Fibroblast of the aortic adventitia (primary cell): Measurements from ENCODE around the gene CRHBP. TPM values are rescaled to one million over a fixed set of nuclear protein-coding genes. Genes with fewer than 3 reads are reported as not detected.
"Not testable (repeated sequence)": the region's sequence is repeated elsewhere in the genome, so short reads cannot be mapped to it uniquely, and the experiment has no call there.

Source experiments
- DNase-seq: peaks from one replicate; pipeline ENCODE4 v3.0.0-alpha.2; 2010; ENCODE audit warnings: low read depth
- H3K4me3 ChIP-seq: 2 replicates; pipeline ENCODE4 v1.5.1; 2011; ENCODE audit warnings: low read depth, mild to moderate bottlenecking, control low read depth, low read length, moderate library complexity
- total RNA-seq: library from RNA; depleted of rRNA; stranded (reverse); fragments of >200 nt; gene quantifications from 2 replicates; pipeline ENCODE4 v1.2.3, GENCODE V29; 2012; ENCODE audit warnings: low replicate concordance
- TF ChIP-seq, protein P1 (sequence below): IDR thresholded peaks from 2 replicates; pipeline ENCODE4 v1.5.1; 2011; ENCODE audit warnings: mild to moderate bottlenecking, low read length, control low read depth, inconsistent platforms; ENCODE audit not compliant: insufficient read depth

CRHBP gene
- total RNA-seq, 1 donor = 6.4 TPM

DNA sequence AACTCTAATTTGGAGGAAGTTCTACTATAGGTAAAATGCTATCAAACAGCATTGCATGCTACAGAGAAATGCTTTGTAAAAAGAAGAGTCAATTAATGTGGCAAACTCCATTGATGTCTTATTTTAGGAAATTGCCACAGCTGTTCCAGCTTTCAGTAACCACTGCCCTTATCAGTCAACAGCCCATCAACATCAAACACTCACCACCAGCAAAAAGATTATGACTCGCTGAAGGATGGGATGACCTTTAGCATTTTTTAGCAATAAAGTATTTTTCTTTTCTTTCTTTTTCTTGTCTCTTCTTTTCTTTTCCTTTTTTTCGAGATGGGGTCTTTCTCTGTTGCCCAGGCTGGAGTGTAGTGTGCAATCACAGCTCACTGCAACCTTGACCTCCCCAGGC lies 26.0 kb downstream of the CRHBP start:
- TF ChIP-seq, protein P1, sequence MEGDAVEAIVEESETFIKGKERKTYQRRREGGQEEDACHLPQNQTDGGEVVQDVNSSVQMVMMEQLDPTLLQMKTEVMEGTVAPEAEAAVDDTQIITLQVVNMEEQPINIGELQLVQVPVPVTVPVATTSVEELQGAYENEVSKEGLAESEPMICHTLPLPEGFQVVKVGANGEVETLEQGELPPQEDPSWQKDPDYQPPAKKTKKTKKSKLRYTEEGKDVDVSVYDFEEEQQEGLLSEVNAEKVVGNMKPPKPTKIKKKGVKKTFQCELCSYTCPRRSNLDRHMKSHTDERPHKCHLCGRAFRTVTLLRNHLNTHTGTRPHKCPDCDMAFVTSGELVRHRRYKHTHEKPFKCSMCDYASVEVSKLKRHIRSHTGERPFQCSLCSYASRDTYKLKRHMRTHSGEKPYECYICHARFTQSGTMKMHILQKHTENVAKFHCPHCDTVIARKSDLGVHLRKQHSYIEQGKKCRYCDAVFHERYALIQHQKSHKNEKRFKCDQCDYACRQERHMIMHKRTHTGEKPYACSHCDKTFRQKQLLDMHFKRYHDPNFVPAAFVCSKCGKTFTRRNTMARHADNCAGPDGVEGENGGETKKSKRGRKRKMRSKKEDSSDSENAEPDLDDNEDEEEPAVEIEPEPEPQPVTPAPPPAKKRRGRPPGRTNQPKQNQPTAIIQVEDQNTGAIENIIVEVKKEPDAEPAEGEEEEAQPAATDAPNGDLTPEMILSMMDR = no peak

DNA sequence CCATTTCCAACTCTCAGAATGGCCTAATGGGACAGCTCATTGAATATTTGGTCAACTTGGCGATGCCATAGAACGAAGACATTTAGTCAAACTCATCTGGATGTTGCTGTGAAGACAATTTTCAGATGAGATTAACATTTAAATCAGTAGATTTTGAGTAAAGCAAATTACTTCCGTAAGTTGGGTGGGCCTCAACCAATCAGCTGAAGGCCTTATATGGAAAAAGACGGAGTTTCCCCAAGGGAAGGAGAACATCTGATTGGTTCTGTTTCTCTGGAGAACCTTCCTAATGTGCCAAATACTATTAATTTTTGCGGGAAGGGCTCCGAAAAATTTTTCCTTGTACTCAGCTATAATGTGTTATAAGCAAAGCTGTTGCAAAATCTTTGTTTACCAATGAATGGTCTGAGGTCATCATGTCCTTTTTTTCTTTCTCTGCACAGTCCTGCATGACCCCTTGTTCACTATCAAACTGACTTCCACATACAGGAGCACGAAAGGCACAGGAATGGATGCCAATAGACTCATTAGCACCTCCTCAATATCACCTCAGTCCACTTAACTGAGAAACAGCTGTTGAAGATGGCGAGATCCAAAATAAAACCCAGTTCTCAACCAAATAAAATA lies 27.8 kb downstream of the CRHBP start:
- TF ChIP-seq, protein P1 = no peak
- H3K4me3 ChIP-seq = no peak overlapping the region
- DNase-seq = no peak

More for the DNA sequence above, 26.0 kb downstream of the CRHBP start:
- no peak overlapping the region for H3K4me3 ChIP-seq
- DNase-seq = no peak

DNA sequence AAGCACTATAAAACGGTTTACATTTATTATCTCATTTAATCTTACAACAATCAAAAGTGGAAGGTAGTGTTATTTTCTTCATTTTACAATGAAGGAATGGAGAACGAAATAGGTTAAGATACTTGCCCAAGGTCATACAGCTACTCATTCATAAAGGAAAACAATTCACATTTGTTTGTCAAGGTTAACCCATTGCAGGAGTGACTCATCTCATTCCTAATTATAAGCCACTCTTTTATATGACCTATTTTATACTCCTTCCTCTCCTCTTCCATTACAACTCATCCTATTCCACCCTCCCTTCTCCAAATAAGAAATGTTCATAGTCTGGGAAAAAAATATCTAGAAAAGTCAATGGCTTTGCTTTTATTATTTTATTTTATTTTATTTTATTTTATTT lies 29.6 kb downstream of the CRHBP start:
- no peak for DNase-seq
- TF ChIP-seq, protein P1 = no peak
- no peak overlapping the region for H3K4me3 ChIP-seq

DNA sequence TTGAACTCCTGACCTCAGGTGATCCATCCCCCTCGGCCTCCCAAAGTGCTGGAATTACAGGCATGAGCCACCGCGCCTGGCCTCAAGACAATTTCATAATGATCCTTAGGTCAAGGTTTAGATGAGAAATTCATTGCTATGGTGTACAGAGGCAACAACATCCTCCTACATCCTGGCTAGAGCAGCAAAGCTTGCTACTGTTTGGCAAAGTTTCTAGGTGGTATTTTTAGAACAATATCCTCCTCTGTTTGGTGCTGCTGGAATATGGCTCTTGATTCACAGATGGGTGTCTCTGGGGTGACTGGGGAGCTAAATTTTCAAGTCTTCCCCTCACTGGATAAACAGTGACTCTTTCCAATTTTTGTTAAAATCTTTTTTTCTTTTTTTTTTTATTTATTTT lies 30.6 kb downstream of the CRHBP start:
- no peak overlapping the region for H3K4me3 ChIP-seq
- TF ChIP-seq, protein P1 = no peak
- no peak for DNase-seq

DNA sequence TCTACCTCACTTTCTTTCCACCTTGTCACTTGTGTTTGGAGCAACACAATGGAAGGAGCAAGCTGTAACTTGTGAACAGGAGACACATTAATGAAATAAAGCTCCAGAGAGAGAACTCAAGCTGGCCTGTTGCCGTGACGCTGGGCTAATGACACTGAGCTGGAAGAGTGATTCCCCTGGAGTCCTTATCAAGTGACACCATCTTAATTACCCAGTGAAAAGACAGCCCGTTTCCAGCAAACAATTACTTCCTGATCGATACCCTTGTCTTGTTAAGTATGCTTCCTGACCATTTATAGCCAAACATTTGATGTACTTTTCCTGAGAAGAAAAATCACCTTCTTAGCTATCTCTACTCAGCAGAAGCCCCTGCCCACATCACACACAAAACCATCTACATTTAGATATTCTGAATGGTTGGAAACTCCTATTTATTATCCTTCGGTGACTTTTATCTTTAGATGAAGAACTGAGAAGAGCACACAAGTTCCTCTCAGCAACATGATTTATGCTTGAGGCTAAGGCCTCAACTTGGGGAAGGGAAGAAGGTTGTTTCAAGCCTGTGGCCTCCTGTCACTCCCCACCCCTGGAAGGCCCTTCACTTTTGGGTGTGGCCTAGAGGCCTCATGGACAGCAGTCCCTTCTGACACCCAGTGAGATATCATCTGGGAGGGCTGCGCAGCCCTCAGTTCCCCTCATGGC lies 34.1 kb downstream of the CRHBP start:
- DNase-seq = no peak
- H3K4me3 ChIP-seq = no peak overlapping the region
- TF ChIP-seq, protein P1 = no peak

DNA sequence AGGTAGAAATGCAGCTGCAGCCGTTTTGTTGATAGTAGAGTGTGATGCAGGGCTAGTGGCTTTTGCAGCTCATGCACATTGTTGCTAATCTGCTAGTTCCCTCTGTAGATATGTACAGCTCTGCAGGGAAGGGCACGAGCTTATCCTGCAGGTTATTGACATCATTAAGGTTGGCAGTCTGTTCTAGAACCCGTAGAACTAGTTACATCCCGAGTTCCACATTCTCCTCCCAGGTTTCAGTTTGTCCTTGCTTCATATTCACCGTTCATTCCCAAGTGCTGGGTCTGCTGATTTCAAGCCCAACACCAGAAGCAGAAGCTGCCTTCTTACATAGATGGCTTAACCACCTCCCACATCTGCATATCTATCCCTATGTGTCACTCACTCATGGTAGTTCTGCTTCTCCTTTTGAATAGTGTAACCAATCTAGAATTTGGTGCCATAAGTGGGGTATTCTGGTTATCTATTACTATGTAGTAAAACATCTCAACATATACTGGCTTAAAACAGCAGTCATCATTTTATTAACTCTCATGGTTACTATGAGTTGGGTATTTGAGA lies 38.1 kb downstream of the CRHBP start:
- DNase-seq = no peak
- H3K4me3 ChIP-seq = no peak overlapping the region
- TF ChIP-seq, protein P1 = no peak

DNA sequence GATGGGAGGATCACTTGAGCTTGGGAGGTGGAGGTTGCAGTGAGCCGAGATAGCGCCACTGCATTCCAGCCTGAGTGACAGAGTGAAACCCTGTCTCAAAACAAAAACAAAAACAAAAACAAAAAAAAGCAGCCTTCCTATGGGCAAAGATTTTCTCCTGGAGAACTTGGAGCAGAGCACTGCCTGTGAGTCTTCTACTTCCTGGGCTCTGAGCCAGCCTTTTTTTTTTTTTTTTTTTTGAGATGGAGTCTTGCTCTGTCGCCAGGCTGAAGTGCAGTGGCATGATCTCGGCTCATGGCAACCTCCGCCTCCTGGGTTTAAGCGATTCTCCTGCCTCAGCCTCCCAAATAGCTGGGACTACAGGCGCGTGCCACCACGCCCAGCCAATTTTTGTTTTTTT lies 40.6 kb downstream of the CRHBP start:
- not testable (repeated sequence) for DNase-seq, H3K4me3 ChIP-seq
